HepG2 (cell line): Measurements from ENCODE around the gene TSKU.

Source experiments
- CHD2 ChIP-seq: IDR thresholded peaks from 2 replicates; pipeline ENCODE4 v1.6.1; 2011; ENCODE audit warnings: low read depth, low read length, improper control_type of control experiment
- CTCF ChIP-seq: sonication (generic); formaldehyde crosslinking; IDR thresholded peaks from 2 replicates; pipeline ENCODE4 v1.5.0; 2020; ENCODE audit warnings: mild to moderate bottlenecking, missing genetic modification reagents, moderate library complexity
- NR0B2 ChIP-seq: sonication (generic); formaldehyde crosslinking; IDR thresholded peaks from 2 replicates; pipeline ENCODE4 v1.4.0; 2020; ENCODE audit warnings: mild to moderate bottlenecking, missing genetic modification reagents
- POLR2AphosphoS5 ChIP-seq: IDR thresholded peaks from 2 replicates; pipeline ENCODE4 v1.6.1; 2012; ENCODE audit warnings: low read depth, low read length
- SMC3 ChIP-seq: IDR thresholded peaks from 2 replicates; pipeline ENCODE4 v1.6.1; 2011; ENCODE audit warnings: low read length, improper control_type of control experiment
- SSRP1 ChIP-seq: IDR thresholded peaks from 2 replicates; pipeline ENCODE4 v1.6.1; 2016; ENCODE audit warnings: control low read depth
- TP53 ChIP-seq: sonication (generic); formaldehyde crosslinking; conservative IDR thresholded peaks from 2 replicates; pipeline ENCODE4 v1.4.0; 2020; ENCODE audit warnings: missing genetic modification reagents
- ZFP36 ChIP-seq: fragments of 150-350 bp; IDR thresholded peaks from 2 replicates; pipeline ENCODE4 v1.6.1; 2018; ENCODE audit warnings: borderline replicate concordance, low read length, low read depth; ENCODE audit not compliant: partially characterized antibody
- ZNF44 ChIP-seq: sonication (generic); formaldehyde crosslinking; IDR thresholded peaks from 2 replicates; pipeline ENCODE4 v1.5.1; 2020; ENCODE audit warnings: mild to moderate bottlenecking, missing genetic modification reagents

- TF ChIP-seq SMC3 (no peak), ZFP36 (no peak), POLR2AphosphoS5 (no peak), CTCF (CRISPR knock-in tag) (no peak), ZNF44 (CRISPR knock-in tag) (no peak), SSRP1 (CRISPR knock-in tag) (no peak), TP53 (CRISPR knock-in tag) (no peak), NR0B2 (CRISPR knock-in tag) (no peak), CHD2 (no peak)
Measured at GRCh38 chr11:76763573-76764346, 19.4 kb upstream of the TSKU start.
